H9 (cell line): ENCODE results near the gene HS3ST2. TPM values are rescaled to one million over a fixed set of nuclear protein-coding genes. Genes with fewer than 3 reads are reported as not detected.

ENCODE experiments used
- DNase-seq: peaks from one replicate; pipeline ENCODE4 v3.0.0-alpha.2; 2017
- H2AFZ ChIP-seq: one replicate; pipeline ENCODE4 v1.6.1; 2013; ENCODE audit warnings: mild to moderate bottlenecking, low read length, control low read depth, moderate library complexity
- H2AK5ac ChIP-seq: 2 replicates; pipeline ENCODE4 v1.6.1; 2013; ENCODE audit warnings: low read length, control low read depth, mixed read lengths; ENCODE audit not compliant: insufficient read length
- H2BK120ac ChIP-seq: one replicate; pipeline ENCODE4 v1.6.1; 2013; ENCODE audit warnings: low read depth, mild to moderate bottlenecking, low read length, control low read depth, inconsistent platforms; ENCODE audit not compliant: poor library complexity, severe bottlenecking
- H2BK12ac ChIP-seq: 2 replicates; pipeline ENCODE4 v1.6.1; 2013; ENCODE audit warnings: low read length, control low read depth, mixed read lengths, low read depth; ENCODE audit not compliant: insufficient read length
- H2BK15ac ChIP-seq: 2 replicates; pipeline ENCODE4 v1.6.1; 2013; ENCODE audit warnings: low read depth, low read length, control low read depth
- H2BK20ac ChIP-seq: one replicate; pipeline ENCODE4 v1.6.1; 2013; ENCODE audit warnings: low read depth, mild to moderate bottlenecking, low read length, control low read depth, inconsistent platforms; ENCODE audit not compliant: poor library complexity, severe bottlenecking
- H2BK5ac ChIP-seq: 2 replicates; pipeline ENCODE4 v1.6.1; 2013; ENCODE audit warnings: low read length, control low read depth, mixed read lengths; ENCODE audit not compliant: insufficient read length
- H3K14ac ChIP-seq: 2 replicates; pipeline ENCODE4 v1.6.1; 2013; ENCODE audit warnings: low read length, control low read depth; ENCODE audit not compliant: insufficient read depth
- H3K18ac ChIP-seq: 2 replicates; pipeline ENCODE4 v1.6.1; 2013; ENCODE audit warnings: low read depth, mild to moderate bottlenecking, mixed read lengths, low read length, control low read depth; ENCODE audit not compliant: insufficient read length
- H3K23ac ChIP-seq: 2 replicates; pipeline ENCODE4 v1.6.1; 2013; ENCODE audit warnings: low read length, control low read depth, mixed read lengths, low read depth; ENCODE audit not compliant: insufficient read length
- H3K23me2 ChIP-seq: 2 replicates; pipeline ENCODE4 v1.6.1; 2013; ENCODE audit warnings: low read depth, mild to moderate bottlenecking, mixed read lengths, low read length, control low read depth; ENCODE audit not compliant: insufficient read length, poor library complexity, severe bottlenecking
- H3K27ac ChIP-seq: 2 replicates; pipeline ENCODE4 v1.5.1; 2013; ENCODE audit warnings: low read length, control low read depth, mixed read lengths, low read depth; ENCODE audit not compliant: insufficient read length
- H3K27me3 ChIP-seq: 2 replicates; pipeline ENCODE4 v1.6.1; 2013; ENCODE audit warnings: low read length, control low read depth, inconsistent platforms; ENCODE audit not compliant: insufficient read depth
- H3K4ac ChIP-seq: 2 replicates; pipeline ENCODE4 v1.6.1; 2013; ENCODE audit warnings: low read depth, mild to moderate bottlenecking, control low read depth, inconsistent platforms, low read length, moderate library complexity
- H3K4me1 ChIP-seq: 2 replicates; pipeline ENCODE4 v1.6.1; 2013; ENCODE audit warnings: low read length, control low read depth, inconsistent platforms; ENCODE audit not compliant: insufficient read depth
- H3K4me2 ChIP-seq: 2 replicates; pipeline ENCODE4 v1.6.1; 2013; ENCODE audit warnings: low read length, control low read depth, mixed read lengths; ENCODE audit not compliant: insufficient read length, insufficient read depth
- H3K56ac ChIP-seq: 2 replicates; pipeline ENCODE4 v1.6.1; 2013; ENCODE audit warnings: low read depth, mild to moderate bottlenecking, mixed read lengths, low read length, control low read depth; ENCODE audit not compliant: insufficient read length
- H3K79me1 ChIP-seq: 2 replicates; pipeline ENCODE4 v1.6.1; 2013; ENCODE audit warnings: low read depth, mild to moderate bottlenecking, moderate library complexity, low read length, control low read depth, inconsistent platforms; ENCODE audit not compliant: insufficient read depth, poor library complexity, severe bottlenecking
- H3K79me2 ChIP-seq: 2 replicates; pipeline ENCODE4 v1.6.1; 2013; ENCODE audit warnings: low read length, control low read depth, inconsistent platforms; ENCODE audit not compliant: insufficient read depth
- H3K9ac ChIP-seq: 2 replicates; pipeline ENCODE4 v1.6.1; 2013; ENCODE audit warnings: low read length, control low read depth, mixed read lengths; ENCODE audit not compliant: insufficient read length; ENCODE audit errors: extremely low read depth
- H3K9me3 ChIP-seq: one replicate; pipeline ENCODE4 v1.6.1; 2013; ENCODE audit warnings: low read depth, low read length, inconsistent platforms; ENCODE audit not compliant: control insufficient read depth
- H3T11ph ChIP-seq: one replicate; pipeline ENCODE4 v1.6.1; 2013; ENCODE audit warnings: mild to moderate bottlenecking, low read length, control low read depth, inconsistent platforms
- H4K20me1 ChIP-seq: one replicate; pipeline ENCODE4 v1.6.1; 2013; ENCODE audit not compliant: control insufficient read depth, insufficient read length, insufficient read depth
- H4K5ac ChIP-seq: 2 replicates; pipeline ENCODE4 v1.6.1; 2013; ENCODE audit warnings: low read depth, mild to moderate bottlenecking, mixed read lengths, low read length, control low read depth; ENCODE audit not compliant: insufficient read length
- H4K8ac ChIP-seq: replicated peaks from 2 replicates; pipeline ENCODE4 v1.6.1; 2013; ENCODE audit warnings: low read length, control low read depth, mixed read lengths, low read depth; ENCODE audit not compliant: insufficient read length
- H4K91ac ChIP-seq: 2 replicates; pipeline ENCODE4 v1.6.1; 2013; ENCODE audit warnings: low read depth, mild to moderate bottlenecking, moderate library complexity, mixed read lengths, low read length, control low read depth; ENCODE audit not compliant: insufficient read length
- H3K27ac Mint-ChIP-seq, 3 experiments: 2 replicates in 2 of 3; 3 replicates in 1 of 3; pipeline ENCODE4 v1.8.0; 2020 to 2021; ENCODE audit warnings: mixed read lengths in 3 of 3, mild to moderate bottlenecking in 1 of 3, moderate library complexity in 1 of 3
- H3K27me3 Mint-ChIP-seq: 2 replicates; pipeline ENCODE4 v1.8.0; 2021; ENCODE audit warnings: low read depth, mild to moderate bottlenecking, moderate library complexity, mixed read lengths
- H3K36me3 Mint-ChIP-seq, 3 experiments: 2 replicates in 2 of 3; 3 replicates in 1 of 3; pipeline ENCODE4 v1.8.0; 2020 to 2021; ENCODE audit warnings: low read depth in 3 of 3, mixed read lengths in 3 of 3; ENCODE audit not compliant: insufficient read depth in 1 of 3
- H3K4me1 Mint-ChIP-seq, 2 experiments: 2 replicates each; pipeline ENCODE4 v1.8.0; 2020; ENCODE audit warnings: mixed read lengths in 2 of 2
- H3K4me3 Mint-ChIP-seq, 2 experiments: 2 replicates in 1 of 2; 3 replicates in 1 of 2; pipeline ENCODE4 v1.8.0; 2020 to 2021; ENCODE audit warnings: mild to moderate bottlenecking in 2 of 2, mixed read lengths in 2 of 2, moderate library complexity in 1 of 2
- H3K9me3 Mint-ChIP-seq, 2 experiments: 2 replicates in 1 of 2; 3 replicates in 1 of 2; pipeline ENCODE4 v1.8.0; 2020; ENCODE audit warnings: mild to moderate bottlenecking in 2 of 2, mixed read lengths in 2 of 2, moderate library complexity in 1 of 2
- WGBS: extraction: QIAGEN DNeasy Blood & Tissue Kit; methylation state at CpG from one replicate; pipeline ENCODE4 v1.1.7; 2013; ENCODE audit warnings: missing lambda C conversion rate, low lambda C conversion rate, mixed read lengths; ENCODE audit not compliant: insufficient read length; ENCODE audit errors: extremely low coverage; 5-methylcytosine and 5-hydroxymethylcytosine counted together
- total RNA-seq: library from RNA; stranded (reverse); gene quantifications from 2 replicates; pipeline ENCODE4 v1.2.1, GENCODE V29; 2021
- TF ChIP-seq, protein P1 (sequence below): fragments of 200-600 bp; sonication (generic); conservative IDR thresholded peaks from 3 replicates; pipeline ENCODE4 v1.8.0; 2021; ENCODE audit warnings: antibody characterized with exemption, mild to moderate bottlenecking

The HS3ST2 gene
- total RNA-seq, 1 experiment from 2014 or later = 3.1 TPM

DNA sequence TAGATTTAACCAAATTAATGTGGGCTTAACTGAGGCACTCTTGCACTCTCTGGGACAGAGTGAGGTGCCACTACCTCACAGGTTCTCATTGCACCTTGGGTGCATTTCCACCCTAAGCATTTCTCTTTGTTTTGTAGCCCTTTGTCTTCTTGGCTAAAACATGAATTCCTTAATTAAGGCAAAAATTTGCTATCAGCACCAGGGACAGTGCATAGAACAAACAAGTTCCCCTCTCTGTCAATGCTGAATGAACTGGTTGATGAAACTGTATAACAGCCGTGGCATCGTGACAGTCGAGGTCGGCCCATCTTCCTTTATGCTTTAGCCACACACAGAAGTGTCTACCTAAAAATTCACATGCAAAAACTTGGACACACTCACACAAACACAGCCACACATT is 74.8 kb downstream of the HS3ST2 start:
- Histone ChIP-seq H2BK15ac (no peak overlapping the region), H3K4me2 (no peak overlapping the region), H3K23ac (no peak overlapping the region), H3K79me1 (no peaks in the 10 kb centered on the region), H4K8ac (no peak overlapping the region), H2BK5ac (no peak overlapping the region), H2AFZ (no peak overlapping the region), H3K27ac (no peak overlapping the region), H3K14ac (no peak overlapping the region), H4K20me1 (no peaks in the 10 kb centered on the region), H2BK120ac (no peak overlapping the region), H3K9ac (no peak overlapping the region), H4K5ac (no peak overlapping the region), H3T11ph (no peak overlapping the region), H3K4ac (no peak overlapping the region), H2BK20ac (no peak overlapping the region), H3K18ac (no peak overlapping the region), H3K56ac (no peak overlapping the region), H3K23me2 (no peaks in the 10 kb centered on the region), H3K4me1 (no peaks in the 10 kb centered on the region), H3K27me3 (no peaks in the 10 kb centered on the region), H2AK5ac (no peak overlapping the region), H3K9me3 (no peaks in the 10 kb centered on the region), H4K91ac (no peak overlapping the region), H2BK12ac (no peak overlapping the region), H3K79me2 (no peaks in the 10 kb centered on the region)
- no peaks in the 10 kb centered on the region for H3K27me3 Mint-ChIP-seq
- WGBS = no CpG with 5 or more reads among the region's 4 CpGs
- TF ChIP-seq, protein P1, sequence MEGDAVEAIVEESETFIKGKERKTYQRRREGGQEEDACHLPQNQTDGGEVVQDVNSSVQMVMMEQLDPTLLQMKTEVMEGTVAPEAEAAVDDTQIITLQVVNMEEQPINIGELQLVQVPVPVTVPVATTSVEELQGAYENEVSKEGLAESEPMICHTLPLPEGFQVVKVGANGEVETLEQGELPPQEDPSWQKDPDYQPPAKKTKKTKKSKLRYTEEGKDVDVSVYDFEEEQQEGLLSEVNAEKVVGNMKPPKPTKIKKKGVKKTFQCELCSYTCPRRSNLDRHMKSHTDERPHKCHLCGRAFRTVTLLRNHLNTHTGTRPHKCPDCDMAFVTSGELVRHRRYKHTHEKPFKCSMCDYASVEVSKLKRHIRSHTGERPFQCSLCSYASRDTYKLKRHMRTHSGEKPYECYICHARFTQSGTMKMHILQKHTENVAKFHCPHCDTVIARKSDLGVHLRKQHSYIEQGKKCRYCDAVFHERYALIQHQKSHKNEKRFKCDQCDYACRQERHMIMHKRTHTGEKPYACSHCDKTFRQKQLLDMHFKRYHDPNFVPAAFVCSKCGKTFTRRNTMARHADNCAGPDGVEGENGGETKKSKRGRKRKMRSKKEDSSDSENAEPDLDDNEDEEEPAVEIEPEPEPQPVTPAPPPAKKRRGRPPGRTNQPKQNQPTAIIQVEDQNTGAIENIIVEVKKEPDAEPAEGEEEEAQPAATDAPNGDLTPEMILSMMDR = no peak
- H3K4me1 Mint-ChIP-seq = peaks cover 5 to 12% of the 10 kb centered on the region in 2 experiments
- no peaks in the 10 kb centered on the region for H3K36me3 Mint-ChIP-seq
- no peak overlapping the region for H3K27ac Mint-ChIP-seq
- H3K9me3 Mint-ChIP-seq = no peaks in the 10 kb centered on the region
- no peak for DNase-seq
- H3K4me3 Mint-ChIP-seq = no peak overlapping the region
